Neural progenitor cell (in vitro differentiated cells): Measurements from ENCODE around the gene NABP1.

ENCODE experiments used
- CTCF ChIP-seq: fragments of 200-600 bp; sonication (generic); IDR thresholded peaks from 2 replicates; pipeline ENCODE4 v1.5.1; 2017; ENCODE audit warnings: antibody characterized with exemption, mild to moderate bottlenecking
- EZH2 ChIP-seq: fragments of 200-600 bp; sonication (generic); IDR thresholded peaks from 2 replicates; pipeline ENCODE4 v1.6.1; 2017; ENCODE audit warnings: antibody characterized with exemption, mild to moderate bottlenecking, moderate library complexity

GRCh38 chr2:191724015-191724414 is 46.1 kb downstream of the NABP1 start:
- TF ChIP-seq CTCF (no peak), EZH2 (no peak)
